Naive thymus-derived CD8-positive, alpha-beta T cell (primary cell): ENCODE data around the gene RBM6. TPM values are rescaled to one million over a fixed set of nuclear protein-coding genes. Genes with fewer than 3 reads are reported as not detected.
"Not testable (repeated sequence)": the region's sequence is repeated elsewhere in the genome, so short reads cannot be mapped to it uniquely, and the experiment has no call there.

Experiments used
- ATAC-seq, 2 donors: fragments of 150-1000 bp; cut with Tn5 transposase in 1 of 2; sonication (Bioruptor Pico), chemical (Tn5 transposase) in 1 of 2; 1 replicate in 1 of 2; 2 replicates in 1 of 2; pipeline ENCODE4 v1.10.0; 2021; ENCODE audit warnings: mild to moderate bottlenecking in 2 of 2, moderate library complexity in 2 of 2
- POLR2A ChIA-PET: fragments of 350-600 bp; sonication (Branson Sonifier 250); formaldehyde crosslinking; loops from one replicate; lab custom pipeline; 2021; ENCODE audit warnings: antibody characterized with exemption; lab: Charles Lee
- DNase-seq, 10 donors: peaks; one replicate each; pipeline versions ENCODE4 v3.0.0 to v3.0.0-alpha.2; 2020 to 2022
- H3K27ac Mint-ChIP-seq, 10 donors: one replicate each; pipeline ENCODE4 v1.8.0; 2020 to 2022; ENCODE audit warnings: mild to moderate bottlenecking in 10 of 10, mixed read lengths in 10 of 10, moderate library complexity in 4 of 10, inconsistent platforms in 1 of 10
- H3K27me3 Mint-ChIP-seq, 5 donors: one replicate each; pipeline ENCODE4 v1.8.0; 2021 to 2022; ENCODE audit warnings: mixed read lengths in 5 of 5
- H3K36me3 Mint-ChIP-seq, 3 donors: one replicate each; pipeline ENCODE4 v1.8.0; 2020 to 2022; ENCODE audit warnings: mixed read lengths in 3 of 3, mild to moderate bottlenecking in 2 of 3, inconsistent platforms in 1 of 3
- H3K4me1 Mint-ChIP-seq, 4 donors: one replicate each; pipeline ENCODE4 v1.8.0; 2021 to 2022; ENCODE audit warnings: mixed read lengths in 4 of 4
- H3K4me3 Mint-ChIP-seq, 10 donors: one replicate each; pipeline ENCODE4 v1.8.0; 2020 to 2022; ENCODE audit warnings: mild to moderate bottlenecking in 10 of 10, mixed read lengths in 10 of 10, moderate library complexity in 6 of 10, inconsistent platforms in 1 of 10
- H3K9me3 Mint-ChIP-seq, 9 donors: one replicate each; pipeline ENCODE4 v1.8.0; 2020 to 2022; ENCODE audit warnings: mixed read lengths in 9 of 9, mild to moderate bottlenecking in 3 of 9, inconsistent platforms in 1 of 9, moderate library complexity in 1 of 9
- polyA plus RNA-seq, 3 donors: library from polyadenylated mRNA; unstranded; fragments of 300-500 nt; fragmentation: Illumina TruSeq; gene quantifications; one replicate each; pipeline ENCODE4 v1.2.3, GENCODE V29; 2021
- total RNA-seq, 8 experiments: library from RNA in 2 of 8; stranded (reverse) in 2 of 8; gene quantifications; one replicate each; pipeline ENCODE4 v1.2.3 and lab custom pipeline; 2021 to 2026

The RBM6 gene
- total and polyA plus RNA-seq, 5 experiments from 2014 or later = 29.9 to 197 (median 46.5) TPM

- DNase-seq = no peak
- Mint-ChIP-seq H3K4me1 (peaks cover 5 to 27% (median 15%) of the 10 kb centered on the region in 4 donors), H3K27me3 (no peaks in the 10 kb centered on the region), H3K9me3 (no peaks in the 10 kb centered on the region), H3K36me3 (peaks cover 0 to 39% (median 16%) of the 10 kb centered on the region in 3 donors), H3K27ac (peak overlapping the region; percentile 32 to 86 (median 74)), H3K4me3 (no peak overlapping the region)
- POLR2A ChIA-PET = interaction anchor here (0.7 to 1.9 kb wide), 2 partner anchors 9 to 10 kb away, joined by 3 to 5 read pairs; partner anchors contain the start of gene RBM5
- ATAC-seq = no peak
Measured at GRCh38 chr3:50078622-50079021, 138.7 kb downstream of the RBM6 start.

GRCh38 chr3:50084951-50085350 lies 145.0 kb downstream of the RBM6 start:
- ATAC-seq, H3K4me3 Mint-ChIP-seq, H3K27ac Mint-ChIP-seq, POLR2A ChIA-PET, H3K9me3 Mint-ChIP-seq, H3K36me3 Mint-ChIP-seq, DNase-seq, H3K27me3 Mint-ChIP-seq: not testable (repeated sequence)
- H3K4me1 Mint-ChIP-seq = peaks cover 8 to 27% (median 19%) of the 10 kb centered on the region in 4 donors

GRCh38 chr3:50088725-50089608 lies 149.0 kb downstream of the RBM6 start, which contains the start of gene RBM5:
Gene RBM5 (plus strand): TSS chr3:50088919. CDS start chr3:50090435, 1,516 bp downstream.
- H3K4me3 Mint-ChIP-seq = peak within 1 kb of the TSS; percentile 91 to 98 (median 96)
- H3K36me3 Mint-ChIP-seq = peaks cover 9 to 39% (median 10%) of the 10 kb centered on the region in 3 donors
- DNase-seq = peak; percentile 78 to 94 (median 88)
- POLR2A ChIA-PET = interaction anchor here (0.7 to 1.2 kb wide), 4 partner anchors 10 to 479 kb away, joined by 3 to 6 read pairs (median 4); partner anchors contain the start of genes C3orf18 and RBM6
- no peaks in the 10 kb centered on the region for H3K9me3 Mint-ChIP-seq
- ATAC-seq = peak; percentile 99
- peak within 1 kb of the TSS; percentile 87 to 99 (median 98) for H3K27ac Mint-ChIP-seq
- H3K27me3 Mint-ChIP-seq = no peaks in the 10 kb centered on the region
- H3K4me1 Mint-ChIP-seq = peaks cover 15 to 40% (median 34%) of the 10 kb centered on the region in 4 donors

DNA sequence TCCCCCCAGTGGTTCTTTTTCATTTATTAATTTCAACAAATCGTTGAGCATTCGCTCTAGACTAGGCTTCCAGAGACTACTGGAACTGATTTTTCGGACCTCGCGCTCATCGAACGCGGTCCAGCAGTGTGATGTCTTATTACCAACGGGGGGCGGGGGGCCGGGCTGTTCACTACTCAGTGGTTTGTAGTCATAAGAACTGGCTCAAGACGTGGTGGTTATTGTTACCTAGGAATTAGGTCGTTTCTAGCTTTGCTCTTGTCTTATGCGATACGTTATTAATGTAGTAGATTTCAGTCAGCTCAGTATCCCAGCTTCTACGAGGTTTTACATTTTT lies 149.6 kb downstream of the RBM6 start:
- POLR2A ChIA-PET = interaction anchor here (0.5 to 1.2 kb wide), 4 partner anchors 26 to 478 kb away, joined by 3 to 6 read pairs (median 3); partner anchors contain the start of genes C3orf18 and RBM6
- Mint-ChIP-seq H3K27ac (peak overlapping the region; percentile 87 to 99 (median 98)), H3K4me1 (peaks cover 16 to 40% (median 34%) of the 10 kb centered on the region in 4 donors), H3K36me3 (peaks cover 9 to 44% (median 10%) of the 10 kb centered on the region in 3 donors), H3K9me3 (no peaks in the 10 kb centered on the region), H3K4me3 (peak overlapping the region; percentile 91 to 98 (median 96)), H3K27me3 (no peaks in the 10 kb centered on the region)
- no peak for ATAC-seq
- no peak for DNase-seq

DNA sequence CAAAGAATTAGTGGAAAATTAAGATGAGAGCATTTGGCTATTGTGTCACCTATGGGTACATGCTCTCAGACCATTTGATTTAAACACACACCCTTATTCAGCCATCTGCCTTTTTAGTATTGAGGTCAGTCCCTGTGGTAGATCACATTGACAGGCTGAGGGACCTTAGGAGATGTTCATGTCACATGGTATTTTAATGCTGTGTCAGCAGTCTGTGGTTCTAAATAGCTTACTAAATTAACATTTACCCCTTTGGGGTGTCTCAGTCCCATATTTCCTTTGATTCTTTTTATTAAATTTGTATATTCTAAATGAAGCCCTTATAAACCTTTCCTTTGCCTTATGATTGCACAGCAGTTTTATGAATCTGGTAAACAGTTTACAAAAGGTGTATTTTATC lies 151.0 kb downstream of the RBM6 start:
- no peak for ATAC-seq
- no peaks in the 10 kb centered on the region for H3K9me3 Mint-ChIP-seq
- peak overlapping the region in 7 of 10 donors; percentile 37 to 99 (median 98) for H3K27ac Mint-ChIP-seq
- POLR2A ChIA-PET = interaction anchor here (0.9 kb wide), 1 partner anchor 11 kb away, joined by 3 read pairs; no protein-coding TSS in a partner anchor
- peaks cover 22 to 44% (median 40%) of the 10 kb centered on the region in 4 donors for H3K4me1 Mint-ChIP-seq
- H3K27me3 Mint-ChIP-seq = no peaks in the 10 kb centered on the region
- H3K36me3 Mint-ChIP-seq = peaks cover 14 to 57% (median 16%) of the 10 kb centered on the region in 3 donors
- H3K4me3 Mint-ChIP-seq = peak overlapping the region; percentile 91 to 98 (median 96)
- no peak for DNase-seq

GRCh38 chr3:50095352-50095998 lies 155.5 kb downstream of the RBM6 start:
- POLR2A ChIA-PET = interaction anchor here (1.4 kb wide), 1 partner anchor 13 kb away, joined by 3 read pairs; no protein-coding TSS in a partner anchor
- H3K9me3 Mint-ChIP-seq = no peaks in the 10 kb centered on the region
- peaks cover 14 to 93% (median 23%) of the 10 kb centered on the region in 3 donors for H3K36me3 Mint-ChIP-seq

DNA sequence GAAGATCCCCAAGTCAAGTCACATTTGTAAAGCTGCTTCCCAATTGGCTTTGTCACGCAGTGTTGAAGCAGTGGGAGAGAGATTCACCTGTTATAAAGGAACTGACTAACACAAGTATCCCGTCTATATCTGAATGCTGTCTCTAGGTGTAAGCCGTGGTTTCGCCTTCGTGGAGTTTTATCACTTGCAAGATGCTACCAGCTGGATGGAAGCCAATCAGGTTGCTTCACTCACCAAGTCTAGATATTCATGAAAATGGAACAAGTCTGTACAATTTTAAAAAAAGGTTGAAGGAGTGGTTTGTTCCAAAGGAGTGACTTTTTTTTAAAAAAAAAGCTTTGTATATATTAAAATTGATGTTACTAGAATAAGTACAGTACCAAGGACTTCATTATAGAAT lies 160.4 kb downstream of the RBM6 start:
- no peaks in the 10 kb centered on the region for H3K27me3 Mint-ChIP-seq
- ATAC-seq = no peak
- POLR2A ChIA-PET = interaction anchor here (0.5 kb wide), 1 partner anchor 18 kb away, joined by 3 read pairs; no protein-coding TSS in a partner anchor
- no peak for DNase-seq
- peaks cover 9 to 21% (median 14%) of the 10 kb centered on the region in 4 donors for H3K4me1 Mint-ChIP-seq
- peak overlapping the region in 1 of 10 donors; percentile 46 for H3K27ac Mint-ChIP-seq
- peaks cover 3 to 97% (median 14%) of the 10 kb centered on the region in 3 donors for H3K36me3 Mint-ChIP-seq
- no peak overlapping the region for H3K4me3 Mint-ChIP-seq
- no peaks in the 10 kb centered on the region for H3K9me3 Mint-ChIP-seq

More at GRCh38 chr3:50095352-50095998, 155.5 kb downstream of the RBM6 start:
- H3K27me3 Mint-ChIP-seq = no peaks in the 10 kb centered on the region
- ATAC-seq (no peak), DNase-seq (no peak)
- peaks cover 17 to 45% (median 36%) of the 10 kb centered on the region in 4 donors for H3K4me1 Mint-ChIP-seq
- no peak overlapping the region for H3K4me3 Mint-ChIP-seq
- H3K27ac Mint-ChIP-seq = peak overlapping the region in 8 of 10 donors; percentile 8 to 75 (median 46)

DNA sequence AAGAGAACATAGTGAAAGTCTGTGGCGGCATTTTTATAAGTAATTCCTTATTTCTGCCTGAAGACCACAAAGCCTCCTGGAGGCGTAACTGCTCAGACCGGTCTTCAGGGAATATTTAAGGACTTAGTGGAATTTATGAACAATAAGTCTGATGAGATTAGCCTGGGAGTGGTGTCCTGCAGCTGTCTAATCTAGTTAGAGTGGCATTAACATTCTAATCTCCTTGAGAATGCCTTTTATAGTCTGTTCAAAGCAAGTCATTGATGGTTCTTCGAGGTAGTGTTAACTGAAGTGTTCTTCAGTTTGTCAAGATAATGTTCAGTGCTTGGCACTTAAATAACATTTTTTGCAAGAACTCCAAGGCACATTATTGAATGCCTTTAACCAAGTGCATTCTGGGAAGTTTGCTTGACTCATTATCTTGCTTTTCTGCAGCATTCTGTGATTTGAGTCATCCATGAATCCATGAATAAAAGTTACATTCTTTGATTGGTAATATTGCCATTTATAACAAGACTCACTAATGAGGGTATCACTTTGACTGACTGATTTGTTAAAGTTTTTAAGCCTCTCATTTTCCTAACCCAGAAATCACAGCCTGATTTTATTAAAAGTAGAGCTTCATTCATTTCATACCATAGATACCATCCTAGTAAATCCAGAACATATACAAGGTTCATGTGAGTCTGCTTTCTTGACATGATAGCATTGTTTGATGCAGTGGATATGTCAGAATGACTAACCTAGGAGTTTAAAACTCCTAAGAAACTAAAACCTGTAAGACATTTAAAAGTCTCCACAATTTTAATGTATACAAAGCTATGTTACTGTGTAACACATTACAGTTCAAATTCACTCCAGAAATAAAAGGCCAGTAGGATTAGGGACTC lies 161.3 kb downstream of the RBM6 start:
- H3K4me3 Mint-ChIP-seq = no peak overlapping the region

DNA sequence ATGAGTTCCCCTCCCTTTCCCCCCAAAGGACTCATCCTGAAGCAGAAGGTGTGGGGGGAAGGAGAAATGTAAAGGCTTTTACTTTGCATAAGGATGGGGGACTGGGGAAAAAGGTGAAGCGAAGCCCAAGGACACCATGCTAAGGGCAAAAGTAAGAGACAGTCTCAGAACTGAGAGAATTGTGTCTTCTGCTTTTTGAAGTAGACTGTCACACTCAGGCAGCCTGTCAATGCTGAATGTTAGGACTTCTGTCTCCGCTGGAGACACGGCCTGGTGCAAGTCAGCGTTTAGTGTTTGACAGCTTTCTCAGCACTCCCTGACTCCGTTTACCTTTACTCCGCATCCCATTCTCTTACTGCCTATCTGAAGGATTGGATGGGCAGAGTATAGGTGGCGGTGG lies 162.6 kb downstream of the RBM6 start:
- POLR2A ChIA-PET = interaction anchor here (1.2 kb wide), 1 partner anchor 11 kb away, joined by 3 read pairs; no protein-coding TSS in a partner anchor

More for the DNA sequence above, 161.3 kb downstream of the RBM6 start:
- POLR2A ChIA-PET = interaction anchor here (0.6 to 1.2 kb wide), 2 partner anchors 10 to 20 kb away, joined by 3 read pairs; no protein-coding TSS in a partner anchor
- ATAC-seq (no peak), DNase-seq (no peak)
- peak overlapping the region in 4 of 10 donors; percentile 15 to 32 (median 16) for H3K27ac Mint-ChIP-seq
- no peaks in the 10 kb centered on the region for H3K27me3 Mint-ChIP-seq
- peaks cover 0 to 95% (median 12%) of the 10 kb centered on the region in 3 donors for H3K36me3 Mint-ChIP-seq
- H3K9me3 Mint-ChIP-seq = no peaks in the 10 kb centered on the region
- peaks cover 5 to 13% (median 5%) of the 10 kb centered on the region in 4 donors for H3K4me1 Mint-ChIP-seq

DNA sequence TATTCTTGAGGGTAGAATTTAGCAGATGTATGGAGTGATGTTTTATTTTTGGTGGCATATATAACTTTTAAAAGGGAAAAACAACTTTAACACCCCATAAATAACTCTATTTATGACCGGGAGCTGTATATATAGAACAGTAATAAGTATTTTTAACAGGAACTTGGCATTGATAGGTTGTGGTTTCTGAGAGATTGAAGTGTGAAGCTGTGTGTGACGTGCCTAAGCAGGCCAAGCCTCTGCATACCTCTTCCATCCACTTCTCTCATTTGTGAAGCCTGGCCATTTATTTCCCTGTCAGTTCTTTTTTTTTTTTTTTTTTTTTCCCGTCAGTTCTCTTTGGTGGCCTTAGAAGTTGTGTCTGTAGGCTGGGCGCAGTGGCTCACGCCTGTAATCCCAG lies 171.8 kb downstream of the RBM6 start:
- Mint-ChIP-seq H3K36me3 (peaks cover 7 to 98% (median 25%) of the 10 kb centered on the region in 3 donors), H3K9me3 (no peaks in the 10 kb centered on the region), H3K27ac (peak overlapping the region in 5 of 10 donors; percentile 11 to 65 (median 40)), H3K4me3 (peak overlapping the region in 1 of 10 donors; percentile 34), H3K27me3 (no peaks in the 10 kb centered on the region), H3K4me1 (peaks cover 3 to 7% (median 5%) of the 10 kb centered on the region in 4 donors)
- POLR2A ChIA-PET = interaction anchor here (0.7 to 1.5 kb wide), 3 partner anchors 12 to 26 kb away, joined by 3 to 5 read pairs (median 4); no protein-coding TSS in a partner anchor
- ATAC-seq = no peak
- DNase-seq = no peak

More for the DNA sequence above, 162.6 kb downstream of the RBM6 start:
- no peaks in the 10 kb centered on the region for H3K9me3 Mint-ChIP-seq
- no peak overlapping the region for H3K4me3 Mint-ChIP-seq
- DNase-seq (no peak), ATAC-seq (no peak)
- no peaks in the 10 kb centered on the region for H3K27me3 Mint-ChIP-seq
- peak overlapping the region in 2 of 10 donors; percentile 18 to 65 for H3K27ac Mint-ChIP-seq
- peaks cover 0 to 95% (median 18%) of the 10 kb centered on the region in 3 donors for H3K36me3 Mint-ChIP-seq
- peaks cover 0 to 7% (median 1%) of the 10 kb centered on the region in 4 donors for H3K4me1 Mint-ChIP-seq

DNA sequence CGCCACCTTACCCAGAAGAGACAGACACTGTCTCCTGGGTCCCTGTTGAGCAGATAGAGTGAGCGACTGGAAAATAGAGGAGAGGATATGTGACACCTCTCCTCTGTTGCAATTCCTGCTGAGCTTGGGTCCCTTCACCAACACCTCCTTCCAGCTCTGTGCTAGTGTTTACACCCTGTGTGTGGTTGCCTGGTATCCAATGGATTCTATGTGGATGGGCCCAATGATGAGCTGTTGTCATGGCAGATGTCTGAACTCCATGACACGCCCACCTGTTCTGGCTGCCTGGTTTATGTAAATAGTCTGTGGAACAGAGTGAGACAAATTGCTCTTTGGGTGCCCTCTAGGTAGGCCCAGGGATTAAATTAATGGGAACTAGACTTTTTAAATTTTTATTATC lies 172.5 kb downstream of the RBM6 start:
- Mint-ChIP-seq H3K27me3 (no peaks in the 10 kb centered on the region), H3K9me3 (no peaks in the 10 kb centered on the region), H3K27ac (peak overlapping the region in 3 of 10 donors; percentile 54 to 80 (median 77)), H3K4me1 (peaks cover 3 to 7% (median 4%) of the 10 kb centered on the region in 4 donors), H3K36me3 (peaks cover 7 to 98% (median 20%) of the 10 kb centered on the region in 3 donors), H3K4me3 (no peak overlapping the region)
- POLR2A ChIA-PET = interaction anchor here (0.7 to 1.5 kb wide), 2 partner anchors 11 to 26 kb away, joined by 3 to 5 read pairs; no protein-coding TSS in a partner anchor
- DNase-seq = no peak
- ATAC-seq = peak; percentile 15 to 27
